Measurements from ENCODE around the gene ANKFY1.
"Not testable (repeated sequence)": the region's sequence is repeated elsewhere in the genome, so short reads cannot be mapped to it uniquely, and the experiment has no call there.

The ANKFY1 gene

DNA sequence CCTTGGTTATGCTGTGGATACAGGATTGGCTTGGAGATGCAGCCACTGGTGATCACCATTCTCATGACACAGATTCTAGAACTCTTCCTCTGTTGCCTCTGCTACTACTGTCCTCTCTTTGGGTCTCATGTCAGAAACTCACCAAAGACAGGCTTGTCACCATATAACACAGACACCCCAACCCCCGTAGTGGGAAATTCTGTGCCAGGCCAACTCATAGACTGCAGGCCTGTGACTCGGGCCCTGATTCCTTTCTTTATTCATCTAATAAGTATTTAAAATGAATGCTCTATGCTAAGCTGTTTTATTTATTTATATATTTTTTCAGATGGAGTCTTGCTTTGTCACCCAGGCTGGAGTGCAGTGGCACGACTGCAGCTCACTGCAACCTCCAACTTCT lies 111.3 kb downstream of the ANKFY1 start:
- no peak for DNase-seq

DNA sequence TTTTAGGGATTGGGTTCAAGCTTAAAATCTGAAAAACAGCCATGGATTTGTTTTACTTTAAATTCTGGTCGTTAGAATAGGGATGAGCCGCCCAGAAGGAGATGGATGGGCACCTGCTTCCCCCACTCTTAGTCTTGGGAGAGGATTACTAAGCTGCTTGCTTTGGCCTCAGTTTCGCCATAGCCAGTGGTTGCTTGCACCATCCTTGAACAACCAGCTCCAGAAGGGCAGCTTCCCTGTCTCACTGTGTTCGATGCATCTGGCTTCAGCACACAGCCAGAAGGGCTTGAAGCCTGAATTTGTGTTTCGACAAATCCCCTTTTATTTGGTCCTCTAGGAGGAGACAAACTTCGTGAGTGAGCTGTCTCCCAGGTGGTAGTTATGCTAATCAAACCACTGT lies 113.7 kb downstream of the ANKFY1 start:
- DNase-seq = no peak

DNA sequence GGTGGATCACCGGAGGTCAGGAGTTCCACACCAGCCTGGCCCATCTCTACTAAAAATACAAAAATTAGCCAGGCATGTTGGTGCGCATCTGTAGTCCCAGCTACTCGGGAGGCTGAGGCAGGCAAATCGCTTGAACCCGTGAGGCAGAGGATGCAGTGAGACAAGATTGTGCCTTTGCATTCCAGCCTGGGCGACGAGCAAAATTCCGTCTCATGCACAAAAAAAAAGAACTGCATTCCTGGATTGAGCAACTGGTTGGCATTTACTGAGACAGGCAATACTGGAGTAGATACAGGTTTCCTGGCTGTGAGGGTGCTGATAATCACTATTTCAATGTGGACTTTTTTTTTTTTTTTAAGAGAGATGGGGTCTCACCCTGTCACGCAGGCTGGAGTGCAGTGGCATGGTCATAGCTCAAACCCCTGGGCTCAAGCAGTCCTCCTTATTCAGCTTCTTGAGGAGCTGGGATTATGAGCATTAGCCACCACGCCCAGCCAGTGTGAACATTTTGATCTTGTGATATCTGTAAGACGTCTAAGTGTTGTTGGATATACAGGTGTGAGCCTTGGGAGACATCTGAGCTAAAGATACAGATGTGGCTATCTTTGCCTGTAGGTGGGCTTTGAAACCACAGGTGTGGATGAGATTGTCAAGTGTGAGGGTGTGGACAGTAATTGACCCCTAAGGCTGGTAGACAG lies 115.0 kb downstream of the ANKFY1 start:
- no peak for DNase-seq

GRCh38 chr17:4147751-4148310 lies 115.9 kb downstream of the ANKFY1 start:
- DNase-seq = no peak

DNA sequence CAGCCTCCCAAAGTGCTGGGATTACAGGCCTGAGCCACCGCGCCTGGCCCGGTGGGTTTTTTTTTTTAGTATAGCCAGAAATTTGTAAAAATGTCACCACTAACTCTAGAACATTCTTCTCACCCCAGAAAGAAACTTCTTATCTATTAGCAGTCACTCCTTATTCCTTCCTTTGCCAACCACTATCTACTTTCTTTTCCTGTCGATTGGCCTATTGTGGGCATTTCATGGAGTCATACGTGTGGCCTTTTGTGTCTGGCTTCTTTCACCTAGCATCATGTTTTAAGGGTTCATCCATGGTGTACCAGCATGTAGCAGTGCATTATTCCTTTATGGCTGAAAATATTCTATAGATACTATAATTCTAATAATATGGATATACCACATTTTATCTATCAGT lies 117.1 kb downstream of the ANKFY1 start:
- no peak for DNase-seq

- DNase-seq = no peak
Measured at GRCh38 chr17:4144422-4144747, 119.4 kb downstream of the ANKFY1 start.

- DNase-seq = peak; percentile 96
Measured at GRCh38 chr17:4143563-4144421, 120.0 kb downstream of the ANKFY1 start.

- DNase-seq = no peak
Measured at GRCh38 chr17:4142107-4142900, 121.5 kb downstream of the ANKFY1 start.

- no peak for DNase-seq
Measured at GRCh38 chr17:4140125-4140524, 123.7 kb downstream of the ANKFY1 start.

- not testable (repeated sequence) for DNase-seq
Measured at GRCh38 chr17:4138906-4139526, 124.8 kb downstream of the ANKFY1 start.

DNA sequence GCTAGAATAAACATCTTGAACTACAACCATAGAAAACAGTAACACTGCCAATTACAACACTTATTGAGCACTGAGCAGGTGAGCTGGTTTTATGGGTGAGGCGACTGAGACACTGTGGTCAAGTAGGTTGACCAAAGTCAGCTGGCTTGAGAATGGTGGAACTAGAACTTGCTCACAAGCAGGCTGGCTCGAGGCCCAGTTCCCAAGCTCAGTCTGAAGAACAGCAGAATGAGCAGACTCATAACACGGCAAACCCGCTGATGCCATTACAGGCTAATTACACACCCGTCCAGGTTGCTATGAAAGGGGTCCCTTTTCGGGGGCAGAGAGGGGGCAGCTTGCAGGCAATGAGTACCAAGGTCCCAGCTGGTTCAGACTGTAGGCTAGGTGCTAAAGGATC lies 127.4 kb downstream of the ANKFY1 start:
- no peak for DNase-seq

- no peak for DNase-seq
Measured at GRCh38 chr17:4135489-4135888, 128.3 kb downstream of the ANKFY1 start.

DNA sequence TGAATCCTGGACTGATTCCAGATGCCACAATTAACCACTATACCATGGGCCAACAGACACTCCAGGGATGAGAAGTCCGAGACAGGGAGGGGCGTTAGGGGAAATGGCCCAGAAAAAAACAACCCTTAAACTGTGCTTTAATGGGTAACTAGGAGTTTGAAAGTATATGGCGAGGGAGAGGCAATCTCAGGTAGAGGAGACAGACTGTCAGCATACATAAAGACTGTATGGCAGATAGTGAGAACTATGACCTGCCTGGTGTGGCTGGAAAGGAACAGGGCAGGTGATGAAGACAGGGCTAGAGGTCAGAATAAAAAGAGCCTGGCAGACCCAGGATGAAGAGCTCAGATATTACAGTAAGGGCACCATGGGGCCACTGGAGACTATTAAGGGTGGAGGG lies 129.1 kb downstream of the ANKFY1 start:
- no peak for DNase-seq

DNA sequence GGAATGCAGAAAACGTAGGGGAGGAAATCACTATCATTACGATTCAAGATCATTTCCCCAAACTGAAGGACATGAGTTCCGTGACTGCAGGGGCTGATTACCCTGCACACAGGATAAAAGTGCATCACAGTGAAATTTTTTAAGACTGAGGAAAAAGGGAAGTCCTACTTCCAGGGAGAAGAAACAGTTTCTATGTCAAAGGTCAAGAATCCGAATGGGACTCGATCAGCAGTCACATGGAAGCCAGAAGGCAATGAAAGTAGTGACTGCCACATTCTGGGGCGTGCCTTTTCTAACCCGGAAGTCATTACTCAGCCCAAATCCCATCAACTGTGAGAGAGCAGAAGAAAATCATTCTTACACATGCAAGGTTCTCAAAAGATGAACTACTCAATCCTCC lies 133.1 kb downstream of the ANKFY1 start:
- DNase-seq = no peak

GRCh38 chr17:4127555-4127954 lies 136.2 kb downstream of the ANKFY1 start:
- no peak for DNase-seq

- no peak for DNase-seq
Measured at GRCh38 chr17:4125552-4125951, 138.2 kb downstream of the ANKFY1 start.

GRCh38 chr17:4124999-4125398 lies 138.8 kb downstream of the ANKFY1 start:
- DNase-seq = no peak

DNA sequence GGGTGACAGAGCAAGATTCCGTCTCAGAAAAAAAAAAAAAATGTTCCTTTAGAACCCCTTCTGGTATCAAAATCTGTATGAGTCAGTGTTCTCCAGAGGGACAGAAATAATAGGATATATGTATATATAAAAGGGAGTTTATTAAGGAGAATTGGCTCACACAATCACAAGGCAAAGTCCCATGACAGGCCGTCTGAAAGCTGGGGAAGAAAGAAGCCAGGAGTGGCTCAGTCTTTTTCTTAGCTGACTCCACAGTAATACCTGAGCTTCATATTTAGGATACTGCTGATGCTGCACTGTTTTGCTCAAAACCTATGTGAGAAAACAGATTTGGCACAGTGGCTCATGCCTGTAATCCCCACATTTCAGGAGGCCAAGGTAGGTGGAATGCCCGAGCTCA lies 143.4 kb downstream of the ANKFY1 start:
- DNase-seq = no peak

- DNase-seq = no peak
Measured at GRCh38 chr17:4119299-4119698, 144.5 kb downstream of the ANKFY1 start.

DNA sequence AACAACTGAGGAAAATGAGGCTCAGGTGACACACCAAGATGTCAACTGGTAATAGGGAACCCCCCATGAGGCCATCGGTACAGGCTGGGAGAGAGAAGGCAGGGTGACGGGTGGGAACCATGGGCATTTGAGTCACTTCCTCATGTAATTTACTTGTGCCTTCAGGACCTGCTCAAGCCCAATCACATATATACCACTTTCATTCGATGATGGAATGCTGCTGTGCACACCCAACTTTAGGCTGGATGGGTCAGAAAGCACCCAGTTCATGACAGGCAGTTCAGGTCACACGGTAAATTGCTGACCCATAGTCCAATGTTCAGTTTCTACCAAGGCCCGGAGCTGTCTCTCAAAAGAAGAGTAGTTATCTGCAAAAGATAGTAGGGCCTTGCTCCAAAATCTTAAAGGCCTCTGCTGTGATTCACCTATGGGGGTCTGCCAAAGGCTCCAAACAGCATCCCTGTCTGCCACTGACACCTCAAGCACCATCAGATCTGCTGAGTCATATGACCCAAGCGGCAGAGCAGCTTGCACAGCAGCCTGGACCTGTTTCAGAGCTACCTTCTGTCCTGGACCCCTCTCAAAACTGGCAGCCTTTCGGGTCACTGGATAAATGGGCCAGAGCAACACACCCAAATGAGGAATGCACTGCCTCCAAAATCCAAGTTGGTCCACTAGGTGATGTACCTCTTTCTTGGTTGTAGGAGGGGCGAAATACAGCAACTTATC lies 145.6 kb downstream of the ANKFY1 start:
- DNase-seq = no peak

DNA sequence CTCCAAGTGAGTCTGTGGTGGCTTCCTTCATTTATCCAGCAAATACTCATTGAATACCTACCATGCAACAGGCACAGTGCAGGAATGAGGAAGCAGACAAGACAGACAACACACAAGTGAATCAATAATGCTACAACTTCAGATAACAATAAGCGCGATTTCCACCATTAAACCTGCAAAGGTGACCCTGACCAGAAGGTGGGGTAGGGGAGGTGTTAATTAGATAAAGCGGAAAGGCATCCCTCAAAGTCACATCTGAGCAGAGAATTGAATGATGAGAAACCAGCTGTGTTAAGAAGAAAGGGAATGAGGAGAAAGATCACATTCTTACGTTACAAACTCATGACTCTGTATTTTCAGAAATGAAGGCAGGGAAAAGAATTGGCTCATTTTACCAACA lies 147.3 kb downstream of the ANKFY1 start:
- DNase-seq = no peak

Measured in left hindlimb (tissue), 1 donor.